ENCODE measurements around the gene OSCAR.

- no peak for TF ChIP-seq CTCF (IDR thresholded peaks at IDR 0.05 in 8 of 11, conservative IDR thresholded peaks at IDR 0.05 in 3 of 11)
- TF ChIP-seq POLR2A (IDR thresholded peaks at IDR 0.05), result no peak
- TF ChIP-seq POLR2AphosphoS5 (IDR thresholded peaks at IDR 0.05), result peak in 1 of 3 donors; percentile 6
Measured at GRCh38 chr19:54128796-54129616, 28.4 kb upstream of the OSCAR start.
